Kidney (tissue), 14 donors: ENCODE results near the gene ATRAID. TPM values are rescaled to one million over a fixed set of nuclear protein-coding genes. Genes with fewer than 3 reads are reported as not detected.
A peak's percentile ranks its signal among the peaks of the same experiment; 100 is the strongest.

ENCODE experiments used
- DNase-seq, 5 donors: peaks; one replicate each; pipeline ENCODE4 v3.0.0-alpha.2; 2013 to 2020
- FAIRE-seq: peaks from 2 replicates; lab custom pipeline; 2012; peaks lifted over from hg19 to GRCh38; lab: Jason Lieb, UNC
- H3K27ac ChIP-seq, 2 donors: one replicate each; pipeline ENCODE4 v1.7.0; 2013; ENCODE audit warnings: low read depth in 2 of 2, low read length in 2 of 2, inconsistent platforms in 1 of 2
- H3K27me3 ChIP-seq: one replicate; pipeline ENCODE4 v1.7.1; 2013; ENCODE audit warnings: low read length, inconsistent platforms; ENCODE audit not compliant: control insufficient read depth, insufficient read depth
- H3K36me3 ChIP-seq, 3 donors: one replicate each; pipeline versions ENCODE4 v1.7.0 to v1.7.1; 2013; ENCODE audit warnings: low read length in 3 of 3, control low read depth in 1 of 3, inconsistent platforms in 1 of 3; ENCODE audit not compliant: insufficient read depth in 3 of 3, control insufficient read depth in 2 of 3
- H3K4me1 ChIP-seq, 3 donors: one replicate each; pipeline versions ENCODE4 v1.7.0 to v1.7.1; 2013; ENCODE audit warnings: low read length in 3 of 3, inconsistent platforms in 1 of 3, low read depth in 1 of 3; ENCODE audit not compliant: control insufficient read depth in 2 of 3, insufficient read depth in 2 of 3
- H3K4me3 ChIP-seq, 3 donors: one replicate each; pipeline versions ENCODE4 v1.7.0 to v1.8.1; 2013; ENCODE audit warnings: low read length in 3 of 3, control low read depth in 1 of 3, inconsistent platforms in 1 of 3
- H3K9ac ChIP-seq, 3 donors: one replicate each; pipeline versions ENCODE4 v1.7.0 to v1.7.1; 2013; ENCODE audit warnings: low read length in 3 of 3, control low read depth in 1 of 3, inconsistent platforms in 1 of 3
- H3K9me3 ChIP-seq, 3 donors: one replicate each; pipeline versions ENCODE4 v1.7.0 to v1.7.1; 2013; ENCODE audit warnings: low read length in 3 of 3, control low read depth in 1 of 3, inconsistent platforms in 1 of 3; ENCODE audit not compliant: control insufficient read depth in 2 of 3, insufficient read depth in 1 of 3
- CTCF ChIP-seq: IDR thresholded peaks from 3 replicates; pipeline ENCODE4 v1.5.1; 2012; ENCODE audit warnings: mild to moderate bottlenecking, moderate library complexity, borderline replicate concordance; ENCODE audit not compliant: insufficient read depth; ENCODE audit errors: extremely low read depth
- intact Hi-C: fragments of 100-400 bp; cut with DNase I; formaldehyde crosslinking; loops from one replicate; pipeline ENCODE4 v1.11.1; 2022
- polyA plus RNA-seq: library from polyadenylated mRNA; stranded (reverse); fragments of 350-450 nt; fragmentation: Illumina TruSeq; extraction: RNeasy Lipid Tissue Mini Kit (QIAGEN cat#74804); gene quantifications from one replicate; pipeline ENCODE4 v1.2.3, GENCODE V29; 2014; ENCODE audit warnings: low read depth, low replicate concordance; ENCODE audit not compliant: insufficient read depth
- total RNA-seq: library from RNA; stranded (reverse); fragmentation: NEBNext Ultra II Directional; extraction: Animal tissue kit (Norgen Biotek cat#: 25700); gene quantifications from one replicate; pipeline ENCODE4 v1.2.1, GENCODE V29; 2021
- donor health status: control.
- donor health status: control.
- donor health status: control.
- donor health status: control.
- donor health status: control.
- donor health status: DM: yes; HTN: yes; CAD: no.
- donor health status: Normal renal cell carcinoma (clear cell type).

ATRAID gene
- total and polyA plus RNA-seq, 2 donors from 2014 or later, result 119 to 279 TPM

- H3K9ac ChIP-seq, result no peak overlapping the region
- no peaks in the 10 kb centered on the region for H3K27me3 ChIP-seq
- H3K36me3 ChIP-seq, result peaks cover 0 to 28% (median 13%) of the 10 kb centered on the region in 3 donors
- no peak for TF ChIP-seq CTCF
- no peak overlapping the region for H3K4me3 ChIP-seq
- H3K4me1 ChIP-seq, result peaks cover 5% of the 10 kb centered on the region in 3 donors
- no peak overlapping the region for H3K27ac ChIP-seq
- DNase-seq (no peak), FAIRE-seq (no peak)
- no peaks in the 10 kb centered on the region for H3K9me3 ChIP-seq
- intact Hi-C loops, result no loop called here
Measured at GRCh38 chr2:27208486-27209050, 3.3 kb upstream of the ATRAID start.

- intact Hi-C loops, result no loop called here
- FAIRE-seq, result no peak
- no peak overlapping the region for H3K9ac ChIP-seq
Measured at GRCh38 chr2:27209621-27210401, 2.0 kb upstream of the ATRAID start.

GRCh38 chr2:27211241-27211942 is 449 bp upstream of the ATRAID start:
- no peak for FAIRE-seq
- Histone ChIP-seq H3K27me3 (no peaks in the 10 kb centered on the region), H3K4me1 (peaks cover 5% of the 10 kb centered on the region in 3 donors), H3K27ac (peak overlapping the region in 1 of 2 donors; percentile 28), H3K36me3 (peaks cover 0 to 19% (median 8%) of the 10 kb centered on the region in 3 donors), H3K4me3 (peak overlapping the region; percentile 85 to 92 (median 87)), H3K9ac (peak overlapping the region; percentile 67 to 84 (median 72)), H3K9me3 (no peaks in the 10 kb centered on the region)
- TF ChIP-seq CTCF, result no peak
- intact Hi-C loops, result no loop called here
- DNase-seq, result peak in 1 of 5 donors; percentile 14

More at GRCh38 chr2:27209621-27210401, 2.0 kb upstream of the ATRAID start:
- Histone ChIP-seq H3K27me3 (no peaks in the 10 kb centered on the region), H3K9me3 (no peaks in the 10 kb centered on the region), H3K4me3 (no peak overlapping the region), H3K27ac (no peak overlapping the region), H3K36me3 (peaks cover 0 to 21% (median 8%) of the 10 kb centered on the region in 3 donors), H3K4me1 (peaks cover 5% of the 10 kb centered on the region in 3 donors)
- DNase-seq, result no peak
- no peak for TF ChIP-seq CTCF
